Measurements from ENCODE around the gene RBFOX2.

- TF ChIP-seq, protein P1, sequence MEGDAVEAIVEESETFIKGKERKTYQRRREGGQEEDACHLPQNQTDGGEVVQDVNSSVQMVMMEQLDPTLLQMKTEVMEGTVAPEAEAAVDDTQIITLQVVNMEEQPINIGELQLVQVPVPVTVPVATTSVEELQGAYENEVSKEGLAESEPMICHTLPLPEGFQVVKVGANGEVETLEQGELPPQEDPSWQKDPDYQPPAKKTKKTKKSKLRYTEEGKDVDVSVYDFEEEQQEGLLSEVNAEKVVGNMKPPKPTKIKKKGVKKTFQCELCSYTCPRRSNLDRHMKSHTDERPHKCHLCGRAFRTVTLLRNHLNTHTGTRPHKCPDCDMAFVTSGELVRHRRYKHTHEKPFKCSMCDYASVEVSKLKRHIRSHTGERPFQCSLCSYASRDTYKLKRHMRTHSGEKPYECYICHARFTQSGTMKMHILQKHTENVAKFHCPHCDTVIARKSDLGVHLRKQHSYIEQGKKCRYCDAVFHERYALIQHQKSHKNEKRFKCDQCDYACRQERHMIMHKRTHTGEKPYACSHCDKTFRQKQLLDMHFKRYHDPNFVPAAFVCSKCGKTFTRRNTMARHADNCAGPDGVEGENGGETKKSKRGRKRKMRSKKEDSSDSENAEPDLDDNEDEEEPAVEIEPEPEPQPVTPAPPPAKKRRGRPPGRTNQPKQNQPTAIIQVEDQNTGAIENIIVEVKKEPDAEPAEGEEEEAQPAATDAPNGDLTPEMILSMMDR (IDR thresholded peaks at IDR 0.05): no peak
- no peak for TF ChIP-seq POLR2A (IDR thresholded peaks at IDR 0.05)
These were observed 278.8 kb downstream of the RBFOX2 start for GRCh38 chr22:35749808-35750207.
